Activated T-cell treated with anti-CD3 and anti-CD28 coated beads, Interleukin-2, amount 50 U/mL, for 48 hours (primary cell): Measurements from ENCODE around the gene GMPPA.

Source experiments
- DNase-seq, 2 experiments: peaks; one replicate each; pipeline ENCODE4 v3.0.0-alpha.2; 2020

GMPPA gene

DNA sequence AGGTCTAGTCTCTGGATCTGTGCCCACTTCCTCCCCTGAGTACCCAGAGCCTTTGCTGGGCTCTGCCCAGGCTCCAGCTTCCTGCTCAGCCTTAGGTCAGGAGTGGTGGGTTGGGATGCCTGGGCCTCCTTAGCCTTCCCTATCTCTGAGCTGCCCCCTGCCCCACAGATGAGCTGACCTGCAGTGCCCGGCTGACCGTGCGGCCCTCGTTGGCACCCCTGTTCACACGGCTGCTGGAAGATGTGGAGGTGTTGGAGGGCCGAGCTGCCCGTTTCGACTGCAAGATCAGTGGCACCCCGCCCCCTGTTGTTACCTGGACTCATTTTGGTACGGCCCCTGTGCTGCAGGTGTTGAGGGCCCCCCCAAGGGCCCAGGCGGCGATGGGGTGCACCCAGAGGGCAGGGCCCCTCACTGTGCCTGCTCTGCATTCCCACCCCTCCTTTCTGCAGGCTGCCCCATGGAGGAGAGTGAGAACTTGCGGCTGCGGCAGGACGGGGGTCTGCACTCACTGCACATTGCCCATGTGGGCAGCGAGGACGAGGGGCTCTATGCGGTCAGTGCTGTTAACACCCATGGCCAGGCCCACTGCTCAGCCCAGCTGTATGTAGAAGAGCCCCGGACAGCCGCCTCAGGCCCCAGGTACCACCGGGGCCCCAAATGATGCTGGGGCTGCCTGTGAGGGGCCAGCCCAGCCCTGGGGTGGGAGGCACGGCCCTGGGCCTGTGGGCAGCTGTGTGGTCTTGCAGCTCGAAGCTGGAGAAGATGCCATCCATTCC lies 30.1 kb upstream of the GMPPA start:
- DNase-seq, result no peak

DNA sequence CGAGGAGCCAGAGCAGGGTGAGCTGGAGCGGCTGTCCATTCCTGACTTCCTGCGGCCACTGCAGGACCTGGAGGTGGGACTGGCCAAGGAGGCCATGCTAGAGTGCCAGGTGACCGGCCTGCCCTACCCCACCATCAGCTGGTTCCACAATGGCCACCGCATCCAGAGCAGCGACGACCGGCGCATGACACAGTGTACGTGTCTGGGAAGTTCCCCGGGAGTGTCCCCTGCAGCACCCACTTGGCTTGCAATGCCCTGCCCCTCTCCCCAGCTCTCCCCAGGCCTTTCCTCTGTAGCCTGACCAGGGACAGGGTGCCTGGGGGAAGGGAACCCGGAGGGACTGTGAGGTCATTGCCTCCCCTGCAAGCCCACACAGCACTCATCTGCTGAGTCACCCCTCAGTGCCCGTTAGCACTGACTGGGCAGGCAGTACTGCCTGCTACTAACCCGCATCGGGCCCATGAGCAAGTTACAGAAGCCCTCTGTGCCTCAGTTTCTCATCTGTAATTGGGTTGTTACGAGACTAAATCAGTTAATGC lies 29.4 kb upstream of the GMPPA start:
- no peak for DNase-seq

DNA sequence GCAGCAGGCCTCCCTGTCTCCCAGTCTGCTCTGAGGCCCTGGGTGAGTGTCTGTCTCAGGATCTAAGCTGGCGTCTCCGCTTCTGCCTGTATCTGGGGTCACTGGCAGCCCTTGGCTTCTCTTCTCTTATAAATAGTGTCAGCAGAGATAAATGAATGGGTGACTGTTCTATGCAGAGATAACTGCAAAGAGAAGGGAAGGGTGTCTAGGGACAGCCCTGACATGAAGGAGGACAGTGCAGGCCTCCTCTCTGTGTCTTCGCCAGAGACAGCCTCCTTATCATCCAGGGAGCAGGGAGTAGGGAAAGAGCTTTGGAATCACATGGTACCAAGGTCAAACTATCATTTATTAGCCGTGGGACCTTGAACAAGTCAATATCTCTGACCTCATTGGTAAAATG lies 28.3 kb upstream of the GMPPA start:
- DNase-seq, result no peak

DNA sequence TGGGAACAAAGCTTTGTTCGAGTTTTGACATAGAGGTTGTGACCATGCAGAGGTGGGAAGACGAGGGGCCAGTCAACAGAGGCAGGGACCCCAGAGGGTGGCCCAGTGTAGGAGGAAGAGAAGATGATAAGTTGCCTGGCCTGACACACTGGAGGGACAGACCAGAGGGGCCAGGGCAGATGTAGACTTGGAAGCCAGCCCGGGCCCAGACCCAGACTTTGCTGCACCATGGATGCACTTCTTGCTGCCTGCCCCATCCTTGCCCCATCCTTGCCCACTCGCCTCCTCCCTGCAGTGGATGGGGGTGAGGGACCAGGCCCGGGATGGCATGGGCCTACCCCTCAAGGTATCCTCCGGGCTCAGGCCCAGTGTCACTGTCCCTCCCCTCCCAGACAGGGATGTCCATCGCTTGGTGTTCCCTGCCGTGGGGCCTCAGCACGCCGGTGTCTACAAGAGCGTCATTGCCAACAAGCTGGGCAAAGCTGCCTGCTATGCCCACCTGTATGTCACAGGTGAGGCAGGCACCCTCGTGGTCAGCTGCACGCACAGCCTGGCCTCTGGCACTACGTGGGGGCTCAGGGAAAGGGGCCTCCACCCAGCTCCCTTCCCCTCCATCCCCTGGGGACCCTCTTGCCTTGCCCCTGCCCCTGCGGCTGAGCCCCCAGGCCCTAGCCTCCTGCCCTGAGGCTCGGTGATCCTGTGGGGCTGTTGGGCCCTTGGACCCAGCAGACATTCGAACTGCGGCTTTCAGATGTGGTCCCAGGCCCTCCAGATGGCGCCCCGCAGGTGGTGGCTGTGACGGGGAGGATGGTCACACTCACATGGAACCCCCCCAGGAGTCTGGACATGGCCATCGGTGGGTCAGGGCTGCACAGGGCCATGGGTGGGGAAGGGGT lies 27.0 kb upstream of the GMPPA start:
- no peak for DNase-seq

DNA sequence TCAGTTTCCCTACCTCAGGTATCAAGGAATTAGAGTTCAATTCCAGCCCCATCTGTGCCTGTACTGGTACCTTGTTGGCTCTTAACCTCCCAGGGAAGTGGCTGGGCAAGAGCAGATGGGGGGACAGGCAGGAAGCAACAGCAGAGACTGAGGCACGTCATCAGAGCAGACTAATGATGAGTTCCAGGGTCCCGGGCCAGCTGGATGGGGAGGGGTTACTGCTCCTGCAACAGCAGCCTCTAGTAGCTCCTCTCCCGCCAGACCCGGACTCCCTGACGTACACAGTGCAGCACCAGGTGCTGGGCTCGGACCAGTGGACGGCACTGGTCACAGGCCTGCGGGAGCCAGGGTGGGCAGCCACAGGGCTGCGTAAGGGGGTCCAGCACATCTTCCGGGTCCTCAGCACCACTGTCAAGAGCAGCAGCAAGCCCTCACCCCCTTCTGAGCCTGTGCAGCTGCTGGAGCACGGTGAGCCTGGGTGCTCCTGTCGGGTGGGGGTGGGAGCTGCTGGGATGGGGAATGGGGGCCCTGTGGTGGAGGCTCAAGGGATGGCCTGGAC lies 26.0 kb upstream of the GMPPA start:
- DNase-seq, result no peak

DNA sequence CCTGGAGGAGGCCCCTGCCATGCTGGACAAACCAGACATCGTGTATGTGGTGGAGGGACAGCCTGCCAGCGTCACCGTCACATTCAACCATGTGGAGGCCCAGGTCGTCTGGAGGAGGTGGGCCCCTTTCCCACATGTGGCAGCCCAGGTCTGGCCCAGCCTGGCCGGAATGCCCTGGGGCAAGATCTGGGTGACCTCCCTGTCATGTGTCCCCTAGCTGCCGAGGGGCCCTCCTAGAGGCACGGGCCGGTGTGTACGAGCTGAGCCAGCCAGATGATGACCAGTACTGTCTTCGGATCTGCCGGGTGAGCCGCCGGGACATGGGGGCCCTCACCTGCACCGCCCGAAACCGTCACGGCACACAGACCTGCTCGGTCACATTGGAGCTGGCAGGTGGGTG lies 25.2 kb upstream of the GMPPA start:
- DNase-seq, result no peak

DNA sequence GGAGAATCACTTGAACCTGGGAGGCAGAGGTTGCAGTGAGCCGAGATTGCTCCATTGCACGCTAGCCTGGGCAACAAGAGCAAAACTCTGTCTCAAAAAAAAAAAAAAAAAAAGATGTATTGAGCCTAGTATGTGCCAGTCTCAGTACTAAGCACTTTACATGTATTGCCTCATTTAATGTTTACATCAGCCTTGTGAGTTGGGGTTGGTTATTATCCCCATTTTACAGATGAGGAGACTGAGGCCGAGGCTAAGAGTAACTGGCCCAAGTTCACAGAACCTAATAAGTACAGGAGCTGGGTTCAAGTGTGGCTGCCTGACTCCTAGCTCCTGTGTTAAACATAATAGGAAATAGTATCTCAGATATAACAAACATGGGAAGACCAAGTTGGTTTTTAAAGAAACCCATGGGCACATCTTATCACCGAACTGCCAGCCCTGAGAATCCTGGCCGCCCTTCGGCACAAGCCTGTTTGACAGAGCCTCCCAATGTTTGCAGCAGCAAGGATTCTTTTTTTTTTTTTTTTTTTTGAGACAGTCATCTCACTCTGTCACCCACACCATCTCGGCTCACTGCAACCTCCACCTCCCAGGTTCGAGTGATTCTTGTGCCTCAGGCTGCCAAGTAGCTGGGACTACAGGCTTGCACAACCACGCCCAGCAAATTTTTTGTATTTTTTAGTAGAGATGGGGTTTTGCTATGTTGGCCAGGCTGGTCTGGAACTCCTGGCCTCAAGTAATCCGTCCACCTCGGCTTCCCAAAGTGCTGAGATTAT lies 24.2 kb upstream of the GMPPA start:
- no peak for DNase-seq

DNA sequence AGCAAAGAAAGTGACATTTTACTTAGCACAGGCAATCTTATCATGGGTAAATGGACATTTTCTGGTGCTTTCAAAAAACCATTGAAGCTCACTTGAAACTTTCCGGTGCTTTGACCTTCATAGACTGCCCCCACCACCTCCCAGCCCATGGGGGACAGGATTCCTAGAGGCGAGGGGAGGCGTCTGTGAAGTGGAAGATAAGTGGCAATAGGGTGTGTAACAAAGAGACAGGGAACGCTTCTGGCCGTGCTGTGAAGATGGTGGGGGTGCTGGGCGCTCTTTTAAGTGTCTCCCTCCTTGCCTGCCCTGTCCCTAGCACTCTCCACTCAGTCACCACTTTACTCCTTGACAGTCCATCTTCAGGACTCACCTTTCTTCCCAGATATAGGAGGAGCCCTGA lies 23.4 kb upstream of the GMPPA start:
- no peak for DNase-seq

DNA sequence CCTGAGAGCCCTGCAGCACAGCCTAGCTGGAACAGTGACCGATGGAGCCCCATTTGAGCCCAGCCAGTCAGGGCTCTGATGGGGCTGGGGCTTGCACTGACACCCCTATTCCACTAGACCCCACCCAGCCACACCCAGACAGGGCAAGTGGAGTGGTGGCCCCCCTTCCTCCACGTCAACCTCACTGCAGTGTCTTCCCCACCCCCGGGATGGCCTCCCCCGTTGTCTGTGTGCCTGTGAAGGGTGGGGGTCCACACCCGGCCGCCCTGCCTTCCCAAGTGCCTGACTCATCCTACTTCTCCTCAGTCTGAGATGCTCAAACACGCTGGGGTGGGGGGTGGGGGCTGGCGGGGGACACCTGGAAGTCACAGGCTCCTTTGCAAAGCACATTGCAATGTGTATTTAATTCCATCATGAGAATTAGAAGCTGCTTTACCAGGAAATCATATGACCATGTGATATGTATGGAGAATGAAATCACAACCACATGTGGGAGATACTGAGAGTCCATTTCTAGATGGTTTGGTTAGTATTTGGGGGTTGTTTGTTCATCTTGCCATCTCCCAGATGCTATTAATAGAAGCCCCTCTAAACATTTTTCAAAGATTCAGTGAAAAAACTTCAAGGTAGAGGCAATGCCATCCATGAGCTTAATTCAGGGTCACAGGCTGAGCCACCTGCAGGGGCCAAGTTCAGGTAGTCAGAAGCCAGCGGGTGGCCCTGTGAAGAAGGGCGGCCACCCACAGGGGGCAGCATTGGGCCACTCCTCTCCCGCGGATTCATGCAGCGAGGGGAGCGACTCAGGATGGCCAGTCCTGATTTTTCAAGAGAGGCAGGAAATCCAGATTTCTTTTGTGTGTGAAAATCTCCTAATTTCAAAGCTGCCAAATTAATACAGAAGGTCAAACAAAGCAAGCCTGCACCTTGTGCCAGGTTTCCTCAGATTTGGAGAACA lies 22.7 kb upstream of the GMPPA start:
- DNase-seq, result peak; percentile 81 to 82

DNA sequence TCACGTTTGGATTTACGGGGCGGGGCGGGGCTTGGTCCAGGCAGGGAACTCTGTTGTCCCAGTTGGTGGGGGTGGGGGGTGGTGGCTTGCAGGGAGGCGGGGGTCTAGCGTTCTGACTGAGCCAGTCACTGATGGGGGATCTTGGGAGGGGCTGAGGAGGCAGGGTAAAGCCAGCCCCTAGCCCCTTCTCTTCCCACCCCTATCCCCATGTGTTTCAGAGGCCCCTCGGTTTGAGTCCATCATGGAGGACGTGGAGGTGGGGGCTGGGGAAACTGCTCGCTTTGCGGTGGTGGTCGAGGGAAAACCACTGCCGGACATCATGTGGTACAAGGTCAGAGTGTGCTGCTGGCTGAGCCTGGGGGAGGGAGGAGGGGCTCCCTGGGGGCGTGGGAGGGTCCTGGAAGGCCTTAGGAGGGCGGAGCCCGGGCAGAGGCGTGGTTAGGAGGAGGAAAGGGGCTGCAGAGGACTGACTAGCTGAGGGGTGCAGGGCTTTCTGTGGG lies 22.0 kb upstream of the GMPPA start:
- no peak for DNase-seq

DNA sequence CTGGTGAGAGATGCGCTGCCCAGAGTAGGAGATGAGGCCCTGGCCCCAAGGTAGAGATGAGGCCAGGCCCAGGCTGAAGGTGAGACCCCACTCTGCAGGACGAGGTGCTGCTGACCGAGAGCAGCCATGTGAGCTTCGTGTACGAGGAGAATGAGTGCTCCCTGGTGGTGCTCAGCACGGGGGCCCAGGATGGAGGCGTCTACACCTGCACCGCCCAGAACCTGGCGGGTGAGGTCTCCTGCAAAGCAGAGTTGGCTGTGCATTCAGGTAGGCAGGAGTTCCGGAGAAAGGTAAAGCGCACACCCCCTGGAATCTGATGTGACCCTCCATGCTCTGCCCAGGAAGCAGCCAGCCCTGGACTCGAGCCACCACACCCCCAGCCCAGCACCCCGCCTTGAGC lies 21.5 kb upstream of the GMPPA start:
- no peak for DNase-seq

DNA sequence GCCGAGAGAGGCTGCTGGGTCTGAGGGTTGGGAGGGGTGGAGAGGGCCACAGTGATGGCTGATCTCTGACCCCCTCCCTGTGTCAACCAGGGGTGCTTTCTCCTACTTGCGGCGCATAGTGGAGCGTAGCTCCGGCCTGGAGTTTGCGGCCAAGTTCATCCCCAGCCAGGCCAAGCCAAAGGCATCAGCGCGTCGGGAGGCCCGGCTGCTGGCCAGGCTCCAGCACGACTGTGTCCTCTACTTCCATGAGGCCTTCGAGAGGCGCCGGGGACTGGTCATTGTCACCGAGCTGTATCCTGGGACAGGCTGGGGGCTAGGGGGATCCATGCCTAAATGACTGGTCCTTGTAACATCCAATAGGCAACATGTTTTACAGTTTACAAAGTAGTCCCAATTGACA lies 20.9 kb upstream of the GMPPA start:
- no peak for DNase-seq

DNA sequence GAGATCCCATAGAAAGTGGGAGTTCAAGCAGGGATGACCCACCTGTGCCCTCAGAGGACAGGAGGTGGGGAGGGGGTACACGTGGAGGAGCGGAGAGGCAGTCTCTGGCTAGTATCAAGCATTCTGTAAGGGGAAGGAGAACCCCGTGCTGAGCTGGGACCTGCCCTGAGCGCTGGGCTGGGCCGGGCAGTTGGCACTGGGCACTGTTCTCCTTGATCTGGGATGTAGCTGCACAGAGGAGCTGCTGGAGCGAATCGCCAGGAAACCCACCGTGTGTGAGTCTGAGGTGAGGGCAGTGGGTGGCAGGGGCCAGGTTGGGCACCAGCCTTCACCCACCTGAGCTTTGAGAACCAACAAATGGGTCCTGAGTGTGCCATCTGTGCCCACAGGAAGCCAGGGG lies 19.8 kb upstream of the GMPPA start:
- DNase-seq, result no peak

DNA sequence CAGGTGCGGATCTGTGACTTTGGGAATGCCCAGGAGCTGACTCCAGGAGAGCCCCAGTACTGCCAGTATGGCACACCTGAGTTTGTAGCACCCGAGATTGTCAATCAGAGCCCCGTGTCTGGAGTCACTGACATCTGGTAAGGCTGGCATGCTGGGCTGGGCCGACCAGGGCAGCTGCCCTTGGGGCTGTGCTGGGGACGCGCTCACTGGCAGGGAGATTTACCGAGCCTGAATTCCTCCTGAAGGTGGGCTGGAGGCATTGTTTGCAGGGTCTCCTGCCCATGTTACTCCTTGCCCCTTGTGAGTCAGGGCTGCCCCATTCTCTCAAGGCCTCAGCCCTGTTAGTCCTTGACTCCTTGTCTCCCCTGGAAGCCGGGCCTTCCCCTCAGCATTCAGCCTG lies 18.7 kb upstream of the GMPPA start:
- no peak for DNase-seq

DNA sequence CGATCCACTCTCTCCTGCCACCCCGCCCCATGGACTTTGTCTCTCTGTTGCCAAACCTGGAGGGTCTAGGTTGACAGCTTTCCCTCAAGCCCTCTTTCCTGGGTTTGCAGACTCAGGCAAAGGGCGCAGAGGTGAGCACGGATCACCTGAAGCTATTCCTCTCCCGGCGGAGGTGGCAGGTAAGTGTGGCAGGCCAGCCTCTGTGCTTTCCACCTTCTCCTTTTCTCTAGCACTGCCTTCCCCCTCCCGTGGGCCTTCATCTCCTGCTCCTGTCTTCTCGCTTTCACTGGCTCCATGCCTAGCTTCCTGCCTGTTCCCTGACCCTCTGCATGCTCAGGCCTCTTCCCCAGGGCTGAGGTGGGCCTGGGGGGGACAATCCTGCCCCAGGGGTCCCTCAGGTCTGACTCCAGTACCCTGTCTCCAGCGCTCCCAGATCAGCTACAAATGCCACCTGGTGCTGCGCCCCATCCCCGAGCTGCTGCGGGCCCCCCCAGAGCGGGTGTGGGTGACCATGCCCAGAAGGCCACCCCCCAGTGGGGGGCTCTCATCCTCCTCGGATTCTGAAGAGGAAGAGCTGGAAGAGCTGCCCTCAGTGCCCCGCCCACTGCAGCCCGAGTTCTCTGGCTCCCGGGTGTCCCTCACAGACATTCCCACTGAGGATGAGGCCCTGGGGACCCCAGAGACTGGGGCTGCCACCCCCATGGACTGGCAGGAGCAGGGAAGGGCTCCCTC lies 15.9 kb upstream of the GMPPA start:
- DNase-seq, result no peak

DNA sequence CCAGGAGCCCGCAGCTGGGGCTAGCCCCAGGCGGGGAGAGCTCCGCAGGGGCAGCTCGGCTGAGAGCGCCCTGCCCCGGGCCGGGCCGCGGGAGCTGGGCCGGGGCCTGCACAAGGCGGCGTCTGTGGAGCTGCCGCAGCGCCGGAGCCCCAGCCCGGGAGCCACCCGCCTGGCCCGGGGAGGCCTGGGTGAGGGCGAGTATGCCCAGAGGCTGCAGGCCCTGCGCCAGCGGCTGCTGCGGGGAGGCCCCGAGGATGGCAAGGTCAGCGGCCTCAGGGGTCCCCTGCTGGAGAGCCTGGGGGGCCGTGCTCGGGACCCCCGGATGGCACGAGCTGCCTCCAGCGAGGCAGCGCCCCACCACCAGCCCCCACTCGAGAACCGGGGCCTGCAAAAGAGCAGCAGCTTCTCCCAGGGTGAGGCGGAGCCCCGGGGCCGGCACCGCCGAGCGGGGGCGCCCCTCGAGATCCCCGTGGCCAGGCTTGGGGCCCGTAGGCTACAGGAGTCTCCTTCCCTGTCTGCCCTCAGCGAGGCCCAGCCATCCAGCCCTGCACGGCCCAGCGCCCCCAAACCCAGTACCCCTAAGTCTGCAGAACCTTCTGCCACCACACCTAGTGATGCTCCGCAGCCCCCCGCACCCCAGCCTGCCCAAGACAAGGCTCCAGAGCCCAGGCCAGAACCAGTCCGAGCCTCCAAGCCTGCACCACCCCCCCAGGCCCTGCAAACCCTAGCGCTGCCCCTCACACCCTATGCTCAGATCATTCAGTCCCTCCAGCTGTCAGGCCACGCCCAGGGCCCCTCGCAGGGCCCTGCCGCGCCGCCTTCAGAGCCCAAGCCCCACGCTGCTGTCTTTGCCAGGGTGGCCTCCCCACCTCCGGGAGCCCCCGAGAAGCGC lies 15.0 kb upstream of the GMPPA start:
- DNase-seq, result peak in 1 of 2 experiments; percentile 28

DNA sequence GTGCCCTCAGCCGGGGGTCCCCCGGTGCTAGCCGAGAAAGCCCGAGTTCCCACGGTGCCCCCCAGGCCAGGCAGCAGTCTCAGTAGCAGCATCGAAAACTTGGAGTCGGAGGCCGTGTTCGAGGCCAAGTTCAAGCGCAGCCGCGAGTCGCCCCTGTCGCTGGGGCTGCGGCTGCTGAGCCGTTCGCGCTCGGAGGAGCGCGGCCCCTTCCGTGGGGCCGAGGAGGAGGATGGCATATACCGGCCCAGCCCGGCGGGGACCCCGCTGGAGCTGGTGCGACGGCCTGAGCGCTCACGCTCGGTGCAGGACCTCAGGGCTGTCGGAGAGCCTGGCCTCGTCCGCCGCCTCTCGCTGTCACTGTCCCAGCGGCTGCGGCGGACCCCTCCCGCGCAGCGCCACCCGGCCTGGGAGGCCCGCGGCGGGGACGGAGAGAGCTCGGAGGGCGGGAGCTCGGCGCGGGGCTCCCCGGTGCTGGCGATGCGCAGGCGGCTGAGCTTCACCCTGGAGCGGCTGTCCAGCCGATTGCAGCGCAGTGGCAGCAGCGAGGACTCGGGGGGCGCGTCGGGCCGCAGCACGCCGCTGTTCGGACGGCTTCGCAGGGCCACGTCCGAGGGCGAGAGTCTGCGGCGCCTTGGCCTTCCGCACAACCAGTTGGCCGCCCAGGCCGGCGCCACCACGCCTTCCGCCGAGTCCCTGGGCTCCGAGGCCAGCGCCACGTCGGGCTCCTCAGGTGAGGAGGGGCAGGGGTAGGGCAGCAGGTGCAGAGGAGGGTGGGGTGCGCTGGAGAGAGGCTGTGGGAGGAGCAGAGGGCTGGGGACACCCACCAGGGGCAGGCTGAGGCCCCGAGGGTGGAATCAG lies 14.1 kb upstream of the GMPPA start:
- peak in 1 of 2 experiments; percentile 30 for DNase-seq

DNA sequence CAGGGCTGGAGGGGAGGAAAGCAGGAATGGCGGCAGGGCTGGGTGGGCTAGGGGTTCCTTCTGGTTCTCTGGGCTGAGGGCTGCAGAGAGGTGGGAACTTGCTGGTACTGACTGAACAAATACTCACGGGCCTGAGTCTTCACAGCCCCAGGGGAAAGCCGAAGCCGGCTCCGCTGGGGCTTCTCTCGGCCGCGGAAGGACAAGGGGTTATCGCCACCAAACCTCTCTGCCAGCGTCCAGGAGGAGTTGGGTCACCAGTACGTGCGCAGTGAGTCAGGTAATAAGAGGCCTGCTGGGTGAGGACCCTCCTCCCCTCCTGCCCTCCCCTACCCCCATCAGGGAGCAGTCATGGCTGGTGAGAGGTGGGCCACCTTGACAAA lies 13.5 kb upstream of the GMPPA start:
- DNase-seq, result no peak
